ENCODE data around the gene KCNMB2.

DNA sequence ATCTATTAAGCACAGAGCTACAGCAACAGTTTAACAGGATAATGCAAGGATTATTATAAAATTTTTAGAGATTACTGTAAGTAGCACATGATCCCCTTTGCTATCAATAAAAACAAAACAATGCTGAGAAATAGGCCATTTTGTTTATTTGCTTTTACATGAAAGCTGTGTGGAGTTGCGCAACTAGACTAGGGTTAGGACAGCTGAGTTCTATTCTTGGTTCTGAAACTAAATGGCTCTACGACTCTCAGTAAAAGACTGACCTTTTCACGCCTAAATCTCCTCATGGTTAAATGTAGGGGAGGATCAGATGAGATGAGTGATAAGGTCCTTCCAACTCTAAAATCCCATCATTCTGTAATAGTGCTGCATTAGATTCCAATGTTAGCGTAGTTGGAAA is 25.0 kb downstream of the KCNMB2 start:
- TF ChIP-seq POLR2A (IDR thresholded peaks at IDR 0.05) = no peak
- TF ChIP-seq, protein P1, sequence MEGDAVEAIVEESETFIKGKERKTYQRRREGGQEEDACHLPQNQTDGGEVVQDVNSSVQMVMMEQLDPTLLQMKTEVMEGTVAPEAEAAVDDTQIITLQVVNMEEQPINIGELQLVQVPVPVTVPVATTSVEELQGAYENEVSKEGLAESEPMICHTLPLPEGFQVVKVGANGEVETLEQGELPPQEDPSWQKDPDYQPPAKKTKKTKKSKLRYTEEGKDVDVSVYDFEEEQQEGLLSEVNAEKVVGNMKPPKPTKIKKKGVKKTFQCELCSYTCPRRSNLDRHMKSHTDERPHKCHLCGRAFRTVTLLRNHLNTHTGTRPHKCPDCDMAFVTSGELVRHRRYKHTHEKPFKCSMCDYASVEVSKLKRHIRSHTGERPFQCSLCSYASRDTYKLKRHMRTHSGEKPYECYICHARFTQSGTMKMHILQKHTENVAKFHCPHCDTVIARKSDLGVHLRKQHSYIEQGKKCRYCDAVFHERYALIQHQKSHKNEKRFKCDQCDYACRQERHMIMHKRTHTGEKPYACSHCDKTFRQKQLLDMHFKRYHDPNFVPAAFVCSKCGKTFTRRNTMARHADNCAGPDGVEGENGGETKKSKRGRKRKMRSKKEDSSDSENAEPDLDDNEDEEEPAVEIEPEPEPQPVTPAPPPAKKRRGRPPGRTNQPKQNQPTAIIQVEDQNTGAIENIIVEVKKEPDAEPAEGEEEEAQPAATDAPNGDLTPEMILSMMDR (IDR thresholded peaks at IDR 0.05) = no peak
